ENCODE results near the gene COX5B.
"Not testable (repeated sequence)": the region's sequence is repeated elsewhere in the genome, so short reads cannot be mapped to it uniquely, and the experiment has no call there.

The COX5B gene

DNA sequence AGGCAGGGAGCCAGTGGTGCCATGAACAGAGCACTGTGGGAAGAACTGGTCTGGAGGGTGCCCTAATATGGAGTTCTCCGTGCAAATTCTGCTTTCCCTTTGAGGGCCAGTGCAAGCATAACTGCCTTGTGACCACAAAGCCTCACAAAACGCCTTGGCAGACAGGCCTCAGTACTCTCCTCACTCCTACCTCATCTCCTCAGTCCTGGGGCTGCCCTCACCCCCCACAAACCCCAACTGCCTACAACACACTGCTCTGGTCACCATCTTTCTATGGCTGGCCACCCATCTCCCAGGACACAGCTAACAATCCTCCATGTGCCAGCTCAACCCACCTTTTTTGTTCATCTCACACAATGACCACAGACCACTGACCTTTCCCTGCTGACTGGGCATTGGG is 8.9 kb downstream of the COX5B start:
- no peak for DNase-seq

DNA sequence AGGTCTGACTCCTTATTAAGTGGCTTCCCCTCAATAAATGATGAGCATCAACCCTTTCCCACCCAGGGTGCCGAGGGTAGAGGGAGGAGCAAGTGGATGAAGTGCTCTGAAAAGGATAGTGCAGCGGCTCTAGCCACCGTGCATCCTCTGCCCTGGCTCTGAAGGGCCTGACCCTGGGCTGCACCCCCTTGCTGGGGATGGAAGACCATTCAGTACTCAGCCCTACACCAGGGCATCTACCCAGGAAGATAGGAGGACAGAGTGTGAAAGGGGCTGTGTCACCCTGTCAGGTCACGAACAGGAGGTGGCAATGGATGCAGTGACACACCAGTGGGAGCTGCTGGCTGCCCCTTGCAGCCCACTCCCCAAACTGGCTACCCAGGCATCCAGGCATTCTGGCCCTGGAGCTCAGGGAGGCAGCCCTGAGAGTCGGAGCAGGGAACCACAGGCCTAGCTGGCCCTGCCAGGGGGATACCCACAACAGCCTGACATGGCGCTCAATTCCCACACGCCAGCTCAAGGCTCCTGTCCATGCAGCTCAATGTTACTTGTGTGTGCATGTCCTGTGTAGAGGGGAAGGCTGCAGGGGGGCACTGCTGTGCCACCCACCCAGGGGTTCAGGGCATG is 10.4 kb downstream of the COX5B start:
- DNase-seq, result no peak

DNA sequence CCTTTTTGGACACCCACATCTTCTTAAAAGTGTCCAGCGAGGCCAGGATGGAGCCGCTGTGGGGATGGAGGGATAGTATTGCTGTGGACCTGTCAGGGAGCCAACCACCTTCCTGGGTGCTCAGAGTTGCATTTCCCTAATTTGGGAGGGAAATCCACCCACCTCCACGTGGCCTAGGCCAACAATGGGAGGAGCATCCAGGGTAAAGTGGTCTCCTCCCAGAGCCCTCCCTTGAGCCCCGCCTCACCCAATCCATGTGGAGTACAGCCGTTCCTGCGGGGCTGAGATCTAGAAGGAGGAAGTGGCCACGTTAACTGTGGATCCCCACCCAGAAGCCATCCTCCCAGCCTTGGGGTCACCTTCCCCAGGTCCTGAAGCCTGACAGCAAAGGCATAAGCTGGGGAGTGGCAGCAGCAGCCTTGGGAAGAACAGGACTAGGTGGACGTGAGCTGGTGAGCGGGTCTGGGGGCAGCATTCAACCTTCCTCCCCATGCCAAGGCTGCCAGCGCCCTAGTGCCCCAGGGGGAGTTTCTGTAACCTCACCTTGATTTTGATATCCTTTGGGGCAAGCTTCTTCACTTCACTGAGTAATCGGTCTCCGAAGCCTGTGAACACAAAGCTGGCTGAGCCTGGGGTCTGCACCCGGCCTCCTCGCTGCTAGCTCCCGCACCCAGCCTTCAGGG is 11.2 kb downstream of the COX5B start:
- DNase-seq, result no peak

DNA sequence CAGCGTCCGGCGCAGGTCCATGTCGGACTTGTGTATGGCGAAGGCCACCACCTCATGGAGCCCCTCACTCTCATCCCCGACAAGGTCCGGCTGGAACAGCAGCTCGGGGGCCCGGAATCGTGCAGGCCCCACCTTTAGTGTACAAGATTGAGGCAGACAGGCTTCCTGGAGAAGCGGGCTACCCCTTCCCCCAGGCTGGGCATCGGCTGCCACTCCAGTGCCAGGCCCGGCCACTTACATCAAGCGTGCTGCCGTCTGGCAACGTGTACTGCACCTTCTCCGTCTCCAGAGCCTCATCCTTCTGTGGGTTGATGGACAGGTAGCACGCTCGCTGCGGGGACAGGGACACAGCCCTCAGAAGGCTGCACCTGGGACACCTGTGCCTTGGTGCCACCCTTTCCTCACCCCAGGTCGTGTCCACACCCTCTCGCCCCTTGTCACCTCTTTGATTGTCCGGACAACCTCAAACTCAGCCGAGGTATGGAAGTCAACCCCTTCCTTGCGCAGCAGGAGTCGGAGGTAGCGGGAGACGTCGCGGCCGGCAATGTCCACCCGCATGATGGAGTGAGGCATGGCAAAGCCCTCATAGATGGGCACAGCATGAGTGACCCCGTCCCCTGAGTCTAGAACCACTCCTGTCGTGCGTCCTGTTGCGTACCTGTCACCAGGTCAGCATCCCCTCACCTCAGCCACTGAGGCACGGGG is 12.3 kb downstream of the COX5B start:
- DNase-seq, result no peak

DNA sequence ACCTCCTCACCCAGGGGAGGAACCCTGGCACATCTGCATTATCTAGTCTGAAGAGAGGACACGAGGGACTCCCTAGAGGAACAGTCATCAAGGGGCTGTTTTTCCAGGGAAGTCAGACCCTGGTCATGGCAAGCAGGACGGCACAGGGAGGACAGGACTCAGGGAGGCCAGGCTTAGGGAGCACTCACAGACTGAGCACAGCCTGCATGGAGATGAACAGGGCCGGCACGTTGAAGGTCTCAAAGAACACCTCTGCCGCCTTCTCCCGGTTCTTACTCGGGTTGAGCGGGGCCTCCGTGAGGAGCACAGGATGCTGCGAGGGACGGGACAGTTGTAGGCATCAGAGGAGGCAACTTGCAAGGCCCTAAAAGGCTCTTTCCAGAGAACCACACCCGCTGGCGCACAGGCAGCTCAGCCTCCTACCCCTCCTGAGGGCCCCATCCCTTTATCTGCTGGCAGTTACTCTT is 12.9 kb downstream of the COX5B start:
- no peak for DNase-seq

DNA sequence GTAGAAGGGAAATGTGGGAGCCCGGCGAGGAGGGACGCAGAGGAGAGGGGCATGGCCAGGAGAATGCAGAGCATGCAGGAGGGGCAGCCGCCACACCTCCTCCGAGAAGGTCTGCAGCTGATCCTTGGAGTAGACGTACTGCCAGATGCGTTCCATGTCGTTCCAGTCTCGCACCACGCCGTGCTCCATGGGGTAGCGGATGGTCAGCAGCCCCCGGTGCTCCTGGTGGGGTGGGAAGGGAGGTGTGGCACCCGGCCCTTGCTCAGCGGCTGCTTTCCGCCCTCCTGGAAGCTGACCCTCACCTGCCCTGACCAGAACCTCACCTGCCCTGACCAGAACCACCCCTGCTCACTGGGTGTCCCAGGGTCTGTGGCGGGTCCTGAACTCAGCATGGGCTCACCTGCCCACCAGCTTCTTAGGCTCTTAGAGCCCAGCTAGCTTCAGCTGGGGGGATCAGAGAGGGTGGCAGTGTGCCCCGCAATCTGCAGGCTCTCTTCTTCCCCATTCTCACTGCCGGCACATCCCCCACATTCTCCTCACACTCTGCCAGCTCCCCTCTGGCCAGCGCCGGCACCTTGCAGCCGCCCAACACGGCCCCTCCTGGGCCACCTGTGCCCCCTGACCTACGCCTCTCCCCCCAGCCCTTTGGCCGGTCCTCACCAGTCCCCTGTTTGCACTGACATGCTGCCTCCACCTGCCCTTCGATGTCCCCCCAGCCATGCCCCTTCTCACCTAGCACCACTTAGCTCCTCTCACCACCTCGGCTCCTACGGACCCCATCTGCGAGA is 13.6 kb downstream of the COX5B start:
- no peak for DNase-seq

DNA sequence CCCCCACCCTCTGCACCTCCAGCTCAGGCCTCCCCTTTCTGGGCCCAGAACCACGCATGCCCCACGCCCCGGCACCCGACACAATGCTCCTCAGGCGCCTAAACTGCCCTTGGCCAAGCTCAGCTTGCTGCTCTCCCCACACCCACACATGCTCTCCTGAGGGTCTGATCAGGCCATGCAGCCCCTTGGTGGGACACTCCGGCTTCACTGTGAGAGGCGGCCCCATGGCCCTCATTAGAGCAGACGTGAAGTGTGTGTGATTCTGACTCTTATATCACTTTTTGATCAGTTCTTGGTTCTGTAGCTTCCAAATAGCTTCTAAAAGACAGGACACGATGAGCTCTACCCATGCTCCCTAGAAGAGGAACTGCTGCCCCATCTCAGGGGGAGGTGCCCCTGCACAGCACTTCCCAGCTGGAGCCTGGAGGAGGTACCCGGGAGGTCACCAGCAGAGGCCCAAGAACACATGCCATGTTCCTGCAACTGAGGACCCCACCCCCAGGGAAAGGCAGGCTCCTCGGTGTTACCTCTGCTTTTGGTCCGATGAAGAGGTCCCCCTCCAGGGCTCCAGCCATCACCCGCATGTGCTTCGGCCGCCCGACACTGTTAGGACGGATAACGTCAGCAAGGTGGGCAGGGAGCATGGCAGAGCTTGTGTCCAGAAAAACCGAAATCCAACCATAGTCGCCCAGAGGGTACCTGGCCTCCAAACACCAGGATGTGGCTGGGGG is 14.3 kb downstream of the COX5B start:
- DNase-seq, result peak; percentile 52 to 63

DNA sequence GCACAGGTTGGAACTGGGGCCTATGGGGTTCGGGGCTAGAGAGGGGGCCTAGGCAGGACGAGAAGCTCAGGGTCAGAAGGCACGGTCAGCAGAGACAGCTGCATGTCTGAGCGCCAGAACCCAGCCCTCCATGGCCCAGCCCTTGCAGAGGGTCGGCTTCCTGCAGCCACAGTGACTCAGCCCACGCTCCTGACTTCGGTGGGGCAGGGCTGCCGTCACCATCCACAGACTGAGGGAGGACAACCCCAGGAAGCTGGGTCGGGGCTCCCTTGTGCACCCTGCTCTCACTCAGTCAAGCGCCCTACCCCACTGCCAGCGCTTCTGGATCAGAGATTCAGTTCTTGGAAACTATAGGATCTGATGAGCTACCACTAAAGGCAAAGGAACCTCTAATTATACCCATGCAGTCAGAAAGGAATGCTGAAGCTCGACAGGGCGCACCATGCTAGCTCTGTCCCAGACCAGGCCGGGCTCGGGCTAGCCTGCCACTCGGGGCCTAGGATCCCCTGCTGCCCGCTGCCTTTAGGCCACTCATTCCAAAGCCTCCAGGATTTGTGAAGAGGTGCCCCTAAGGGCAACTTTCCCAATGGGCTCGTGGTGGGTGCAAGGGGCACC is 15.0 kb downstream of the COX5B start:
- no peak for DNase-seq

DNA sequence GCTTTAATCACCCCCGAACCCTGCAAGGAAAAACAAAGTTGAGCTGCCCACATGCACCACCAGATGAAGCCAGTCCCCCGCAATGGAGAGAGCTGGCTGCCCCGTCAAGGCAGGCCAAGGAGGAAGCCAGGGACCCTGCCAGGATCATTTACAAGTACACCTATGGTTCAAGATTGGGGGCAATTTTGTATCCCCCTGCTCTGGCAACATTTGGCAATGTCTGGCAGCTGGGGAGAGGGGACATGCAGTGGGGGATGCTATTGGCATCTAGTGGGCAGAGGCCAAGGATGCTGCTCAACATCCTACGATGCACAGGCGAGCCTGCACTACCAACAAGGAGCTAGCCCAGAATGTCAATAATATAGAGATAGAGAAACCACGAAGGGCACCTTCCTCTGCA is 16.1 kb downstream of the COX5B start:
- DNase-seq, result no peak

DNA sequence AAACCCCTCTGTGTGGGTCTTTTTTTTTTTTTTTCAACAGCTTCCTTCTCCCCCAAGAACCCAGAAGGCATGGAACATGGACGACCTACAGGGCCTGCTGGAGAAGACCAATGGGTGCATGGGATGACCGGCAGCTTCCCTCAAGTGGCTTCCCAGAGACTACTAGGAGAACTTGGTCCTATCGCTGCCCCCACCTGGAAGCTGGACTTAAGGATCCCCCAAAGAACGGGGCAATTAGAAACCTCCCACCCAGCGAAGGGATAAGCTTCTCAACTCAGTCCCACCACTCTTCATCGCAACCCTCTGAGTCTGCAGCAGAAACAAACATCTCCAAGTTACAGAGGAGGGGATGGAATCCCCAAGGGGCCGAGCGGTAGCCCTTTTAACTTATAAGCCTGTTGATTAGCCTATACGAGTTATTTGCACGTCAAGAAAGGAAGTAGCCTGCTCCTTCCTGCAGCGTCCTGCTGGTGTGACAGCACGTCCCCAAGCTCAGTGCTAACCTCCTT is 16.6 kb downstream of the COX5B start:
- DNase-seq, result no peak

DNA sequence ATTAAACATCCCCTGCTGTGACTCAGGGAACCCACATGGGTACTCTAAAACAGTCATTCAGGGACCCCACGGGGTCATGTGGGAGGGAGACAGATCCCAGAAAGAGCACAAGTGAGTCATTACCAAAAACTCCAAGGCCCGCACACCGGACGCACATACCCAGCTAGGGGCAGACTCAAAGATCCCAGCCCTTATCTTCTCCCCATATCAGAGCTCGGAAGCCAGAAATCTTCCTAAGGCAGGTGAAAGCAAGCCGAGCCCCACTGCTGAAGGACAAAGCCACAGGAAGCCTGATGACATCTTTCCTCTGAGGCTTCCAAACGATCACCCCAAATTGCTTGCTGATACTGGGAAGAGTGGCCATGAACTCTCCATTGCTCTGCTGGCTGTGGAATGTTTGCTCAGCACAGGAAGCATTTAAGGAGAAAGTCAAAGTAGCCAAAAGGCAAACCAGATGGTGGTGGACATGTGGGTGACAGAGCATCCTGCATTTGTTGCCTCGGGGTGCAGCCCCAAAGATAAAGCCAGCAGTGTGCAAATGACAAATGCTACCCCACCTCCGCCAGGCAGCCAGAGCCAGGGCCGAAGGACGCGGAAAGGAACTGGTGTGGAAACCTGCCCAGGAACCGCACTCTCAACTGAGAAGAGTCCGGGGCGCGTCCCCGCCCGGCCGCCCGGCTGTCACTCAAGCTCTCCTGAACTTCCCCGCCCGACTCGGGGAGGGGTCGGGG is 17.2 kb downstream of the COX5B start:
- peak; percentile 57 to 58 for DNase-seq

DNA sequence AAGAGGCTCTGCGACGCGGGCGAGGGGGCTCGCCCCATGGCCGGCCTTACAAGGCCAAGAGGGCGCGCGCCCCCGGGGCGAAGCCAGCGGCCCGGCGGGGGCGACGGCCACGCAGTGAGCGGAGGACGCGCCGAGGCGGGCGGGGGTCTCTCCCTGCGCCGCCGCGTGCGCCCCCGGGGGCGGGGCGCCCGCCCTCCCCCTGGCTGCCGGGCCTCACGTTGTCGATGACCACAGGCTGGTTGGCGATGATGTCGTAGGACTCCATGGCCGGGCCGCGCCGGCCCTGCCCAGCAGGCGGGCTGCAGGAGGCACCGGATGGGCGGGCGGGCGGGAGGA is 17.7 kb downstream of the COX5B start:
- DNase-seq, result no peak

DNA sequence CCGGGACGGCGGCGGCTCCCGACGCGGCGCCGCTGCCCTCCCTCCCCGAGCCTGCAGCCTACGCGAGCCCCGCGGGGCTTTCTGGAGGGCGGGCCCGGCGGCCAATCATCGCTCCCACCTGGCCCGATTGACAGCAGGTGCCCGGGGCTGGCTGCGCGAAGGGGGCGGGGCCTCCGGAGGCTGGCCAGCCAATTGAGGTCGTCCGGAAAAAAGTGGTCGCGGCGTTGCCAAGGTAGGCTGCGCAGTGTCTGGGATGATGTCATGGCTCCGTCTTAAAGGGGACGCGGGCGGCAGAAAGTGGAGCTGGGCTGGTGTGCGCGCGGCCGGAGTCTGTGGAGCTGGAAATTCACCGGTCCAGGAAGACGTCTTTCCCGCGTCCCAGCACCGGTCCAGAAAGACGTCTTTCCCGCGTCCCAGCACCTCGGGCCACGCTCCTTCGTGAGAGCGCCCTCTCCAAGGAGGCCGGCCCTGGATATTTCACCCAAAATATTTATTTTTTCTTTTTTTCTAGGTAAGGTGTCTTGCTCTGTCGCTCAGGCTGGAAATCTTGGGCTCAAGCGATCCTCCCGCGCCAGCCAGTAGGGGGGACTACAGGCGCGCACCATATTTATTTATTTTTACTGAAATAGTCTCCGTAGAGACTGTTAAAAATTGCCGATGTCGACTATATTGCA is 18.2 kb downstream of the COX5B start, which contains the start of gene ACTR1B:
TSS of gene ACTR1B (minus strand) at position 83 of the 674 bp plus-strand sequence. CDS start 154 bp downstream, outside the sequence.
- DNase-seq, result peak; percentile 99 to 100

DNA sequence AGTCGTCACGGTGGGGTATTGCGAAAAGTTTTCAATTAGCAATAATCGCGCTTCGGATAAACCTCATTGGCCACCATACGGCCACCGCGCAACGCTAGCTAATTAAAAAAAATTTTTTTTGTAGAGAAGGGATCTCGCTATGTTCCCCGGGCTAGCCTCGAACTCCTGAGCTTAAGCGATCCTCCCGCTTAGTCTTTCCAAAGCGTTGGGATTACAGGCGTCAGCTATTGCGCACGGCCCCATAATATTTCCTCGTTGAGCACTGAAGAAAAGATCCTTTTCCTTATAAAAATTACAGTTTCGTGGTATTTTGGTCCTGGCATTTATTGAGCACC is 18.7 kb downstream of the COX5B start:
- DNase-seq, result peak; percentile 73 to 75

DNA sequence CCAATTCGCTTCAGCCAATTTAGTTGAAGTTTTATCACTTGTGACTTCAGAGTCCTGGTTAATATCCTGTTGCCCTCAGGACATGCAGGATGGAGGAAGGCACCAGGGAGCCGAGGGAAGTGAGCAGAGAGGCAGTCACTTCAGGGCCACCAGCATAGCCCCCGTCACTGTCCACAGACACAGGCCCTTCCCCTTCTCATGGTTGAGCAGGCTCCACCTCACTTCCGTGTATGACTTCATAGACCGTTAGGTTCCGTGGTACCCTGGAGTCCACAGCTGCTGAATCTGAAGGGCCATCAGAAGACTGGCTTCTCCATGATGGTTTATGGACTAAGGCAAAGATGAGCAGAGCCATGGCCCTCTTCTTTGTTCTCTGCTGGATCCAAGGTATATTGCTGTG is 23.6 kb downstream of the COX5B start, which contains the start of gene C2orf92:
TSS of gene C2orf92 (plus strand) at position 266 of the 400 bp plus-strand sequence. CDS start at position 342, 76 bp downstream.
- DNase-seq, result no peak

DNA sequence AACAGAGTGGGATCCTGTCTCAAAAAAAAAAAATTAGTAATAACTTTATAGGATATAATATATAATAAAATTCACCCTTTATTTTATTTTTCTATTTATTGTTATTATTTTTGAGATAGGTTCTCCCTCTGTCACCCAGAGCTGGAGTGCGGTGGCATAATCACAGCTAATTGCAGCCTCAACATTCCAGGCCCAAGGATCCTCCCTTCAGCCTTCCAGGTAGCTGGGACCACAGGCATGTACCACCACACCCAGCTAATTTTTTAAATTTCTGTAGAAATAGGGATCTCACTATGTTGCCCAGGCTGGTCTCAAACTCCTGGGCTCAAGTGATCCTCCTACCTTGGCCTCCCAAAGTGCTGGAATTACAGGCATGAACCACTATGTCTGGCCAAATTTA is 24.6 kb downstream of the COX5B start:
- no peak for DNase-seq

DNA sequence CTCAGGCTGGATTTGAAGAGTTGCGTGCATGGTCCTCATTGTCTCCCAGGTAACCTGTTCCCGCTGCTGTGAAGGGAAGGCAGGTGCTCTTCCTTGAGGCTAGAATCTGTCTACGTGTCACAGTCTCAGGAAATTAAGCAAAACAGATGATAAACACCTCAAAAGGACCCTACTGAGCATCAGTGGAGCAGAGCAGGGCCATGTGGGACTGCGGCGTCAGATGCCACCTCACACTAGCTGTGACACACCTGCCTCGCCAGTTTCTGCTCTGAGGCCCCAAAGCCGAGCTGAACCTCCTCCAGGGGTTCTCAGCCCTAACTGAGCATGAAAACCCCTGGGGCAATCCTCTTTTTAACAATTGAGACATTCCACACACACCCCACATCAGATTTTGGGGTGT is 25.7 kb downstream of the COX5B start:
- DNase-seq, result no peak

DNA sequence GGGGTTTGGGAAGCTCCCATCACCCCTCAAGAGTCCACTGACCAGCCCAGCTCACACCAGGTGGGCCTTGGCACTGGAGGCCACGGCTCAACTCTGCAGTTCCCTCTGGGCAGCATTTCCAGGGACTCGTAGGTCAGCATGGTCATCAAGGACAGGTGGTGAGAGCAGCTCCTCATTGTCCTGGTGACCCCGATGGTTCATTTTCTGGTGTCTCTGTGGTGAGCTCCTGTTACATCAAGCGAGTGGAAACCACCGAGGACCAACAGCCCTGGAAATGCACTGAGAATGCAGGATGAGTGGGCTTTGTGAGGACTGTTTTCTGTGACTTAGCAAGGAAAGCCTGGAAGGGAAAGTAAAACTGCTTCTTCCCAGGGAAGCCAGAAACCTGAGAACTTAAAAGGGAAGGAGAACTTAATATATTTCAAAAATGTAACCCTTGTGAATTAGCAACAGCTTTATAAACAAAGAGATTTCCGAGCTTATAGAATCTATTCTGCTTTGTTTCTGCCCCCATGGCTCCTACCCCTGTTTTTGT is 26.8 kb downstream of the COX5B start:
- not testable (repeated sequence) for DNase-seq

DNA sequence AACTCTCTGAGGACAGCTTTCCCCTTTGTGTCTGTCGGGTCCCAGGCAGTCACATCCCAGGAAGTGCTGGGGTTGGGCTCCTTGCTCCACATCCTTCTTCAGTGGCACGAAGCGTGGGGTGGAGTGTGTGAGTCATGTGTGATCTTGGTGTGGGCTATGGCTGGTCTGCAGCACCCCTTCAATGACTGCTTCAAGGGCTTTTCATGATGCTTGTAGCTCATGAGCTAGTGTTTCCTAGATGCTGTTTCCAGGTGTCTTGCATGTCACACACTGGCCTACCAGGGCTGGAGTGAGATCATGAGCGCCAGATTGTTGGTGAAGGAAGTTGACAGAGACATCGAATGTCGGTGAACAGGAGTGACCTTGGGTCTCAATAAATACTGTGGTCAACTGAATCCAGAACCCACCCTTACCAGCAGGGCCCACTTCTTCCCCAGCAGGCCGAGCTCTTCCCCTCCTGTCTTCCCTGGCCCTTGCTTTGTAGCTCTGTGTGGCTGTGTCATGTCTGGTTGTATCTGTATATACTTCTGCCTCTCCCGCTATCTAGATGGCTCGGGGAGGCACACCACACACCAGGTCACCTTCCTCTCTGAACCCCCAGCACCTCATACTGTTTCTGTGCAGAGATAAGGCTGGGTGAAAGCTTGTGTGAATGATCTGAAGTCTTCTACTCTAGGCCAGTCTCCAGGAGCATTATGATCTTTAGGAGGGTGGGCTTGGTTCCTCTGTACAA is 27.5 kb downstream of the COX5B start:
- DNase-seq, result no peak

DNA sequence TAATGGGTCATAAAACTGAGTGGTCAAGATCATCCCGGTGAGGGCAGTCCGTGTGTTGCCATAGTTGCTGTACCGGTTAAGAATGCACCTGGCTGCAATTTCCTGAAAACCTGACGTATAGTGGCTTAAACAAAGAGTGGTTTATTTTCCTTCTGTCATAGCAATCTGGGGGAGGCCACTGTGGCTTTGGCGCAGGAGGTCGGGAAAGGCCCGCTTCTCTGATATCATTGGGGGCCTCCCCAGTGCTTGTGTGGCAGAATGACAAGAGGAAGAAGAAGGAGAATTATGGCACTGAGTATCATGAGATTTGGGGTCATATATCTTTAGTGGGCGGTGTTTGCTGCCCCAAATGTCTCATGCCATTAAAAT is 28.0 kb downstream of the COX5B start:
- DNase-seq, result no peak

Measured in Kasumi-1 (cell line).